GM21360 (cell line): ENCODE data around the gene ITGA5.
A peak's percentile ranks its signal among the peaks of the same experiment; 100 is the strongest.

ENCODE experiments used
- ATAC-seq: cut with Tn5 transposase; IDR thresholded peaks from one replicate; pipeline ENCODE4 v1.9.1; 2021; ENCODE audit warnings: mild to moderate bottlenecking, moderate library complexity; ENCODE audit not compliant: unreplicated experiment

The ITGA5 gene

DNA sequence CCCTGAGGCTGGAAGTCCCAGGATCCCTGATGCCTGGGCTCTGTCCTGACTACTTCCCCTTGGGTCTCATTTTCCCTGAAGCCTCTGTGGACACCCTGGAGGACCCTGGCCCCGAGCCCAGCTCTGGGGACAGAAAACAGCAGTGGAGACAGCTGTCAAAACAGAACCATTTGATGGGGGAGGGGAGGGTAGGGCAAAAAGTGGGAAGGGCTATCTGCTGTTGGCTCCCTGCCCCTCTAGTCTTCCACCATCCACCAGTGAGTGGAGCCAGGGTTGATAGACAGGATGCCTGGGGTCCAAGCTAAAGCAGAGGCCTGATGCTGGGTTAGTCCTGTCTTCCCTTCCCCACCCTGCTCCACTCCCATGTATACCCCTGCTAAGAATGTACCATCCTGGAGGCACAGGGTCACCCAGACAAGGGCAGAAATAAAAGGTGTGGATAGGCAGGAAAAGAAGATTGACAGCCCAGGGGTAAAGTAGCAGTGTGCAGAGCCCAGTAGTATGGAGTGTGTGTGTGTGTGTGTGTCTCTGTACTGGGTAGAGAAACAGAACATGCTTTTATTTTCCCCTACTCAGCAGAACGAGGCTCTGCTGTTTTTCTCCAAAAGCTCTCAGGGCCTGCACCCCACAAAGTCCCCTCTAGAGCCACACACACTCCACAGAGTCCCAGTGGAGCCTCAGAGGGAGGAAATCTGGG lies 44.4 kb downstream of the ITGA5 start:
- no peak for ATAC-seq

- ATAC-seq, result no peak
Measured at GRCh38 chr12:54373649-54374561, 45.2 kb downstream of the ITGA5 start.

GRCh38 chr12:54372113-54372806 lies 46.8 kb downstream of the ITGA5 start:
- no peak for ATAC-seq

DNA sequence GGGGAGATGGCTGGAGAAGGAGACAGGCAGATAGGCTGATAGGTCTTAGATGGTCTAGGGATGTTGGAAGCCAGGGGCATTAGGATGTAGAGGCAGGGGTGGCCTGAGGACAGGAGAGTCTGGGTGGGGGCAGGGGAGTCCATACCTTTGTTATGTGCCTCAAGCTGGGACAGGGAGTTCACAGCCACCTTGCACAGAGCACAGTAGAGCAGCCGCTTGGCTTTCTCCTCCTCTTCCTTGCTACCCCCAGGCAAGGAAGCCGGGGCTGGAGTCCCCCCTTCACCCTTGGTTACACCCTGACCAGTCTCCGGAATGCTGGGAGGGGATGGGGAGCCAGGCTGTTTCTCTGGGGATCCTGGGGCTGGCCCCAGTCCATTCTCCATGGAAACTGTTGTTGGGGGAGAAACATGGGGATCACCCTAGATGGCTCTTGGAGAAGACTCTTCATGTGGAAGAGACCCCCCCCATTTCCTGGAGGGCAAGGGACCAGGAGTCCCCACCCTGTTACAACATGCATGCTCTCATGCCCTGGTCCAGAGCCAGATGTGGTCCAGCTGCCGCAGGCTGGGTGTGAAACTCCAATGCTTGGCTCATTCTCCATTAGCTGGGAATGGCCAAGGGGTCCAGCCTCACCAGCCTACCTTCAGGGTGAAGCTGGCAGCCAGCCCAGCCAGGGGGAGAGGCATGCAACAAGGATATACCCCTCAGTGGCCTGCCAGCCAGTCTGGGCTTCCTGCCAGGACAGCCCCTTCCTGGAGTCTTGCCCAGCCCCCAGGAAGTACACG lies 47.5 kb downstream of the ITGA5 start:
- no peak for ATAC-seq

GRCh38 chr12:54370171-54370730 lies 48.8 kb downstream of the ITGA5 start:
- ATAC-seq, result no peak

DNA sequence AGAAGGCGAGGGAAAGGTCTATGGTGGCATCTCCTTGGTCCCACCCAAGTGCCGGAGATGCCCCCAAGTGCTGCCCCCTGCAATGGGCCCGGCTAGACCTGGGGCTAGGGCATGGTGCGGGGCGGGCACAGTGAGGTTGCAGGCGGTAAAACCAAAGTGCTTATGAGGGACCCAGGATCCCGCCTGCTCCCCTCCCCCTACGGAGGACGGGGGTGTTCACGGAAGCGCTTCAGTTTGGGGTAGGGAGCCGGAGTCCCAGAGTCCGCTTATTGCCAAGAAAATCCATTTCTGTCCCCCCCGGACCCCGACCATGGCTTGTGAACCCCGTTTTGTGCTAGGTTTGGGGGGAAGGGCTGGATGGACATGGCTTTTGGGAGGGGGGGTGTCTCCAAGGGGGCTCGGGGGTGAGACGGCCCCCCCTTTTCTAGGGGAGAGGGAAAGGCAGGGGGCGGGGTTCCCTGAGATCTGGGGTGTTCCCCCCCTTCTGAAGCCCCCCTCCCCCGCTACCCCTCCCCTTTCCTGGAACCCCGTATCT lies 49.4 kb downstream of the ITGA5 start:
- no peak for ATAC-seq

- peak; percentile 62 for ATAC-seq
Measured at GRCh38 chr12:54368709-54369596, 50.1 kb downstream of the ITGA5 start.

GRCh38 chr12:54368025-54368708 lies 50.9 kb downstream of the ITGA5 start:
- no peak for ATAC-seq

DNA sequence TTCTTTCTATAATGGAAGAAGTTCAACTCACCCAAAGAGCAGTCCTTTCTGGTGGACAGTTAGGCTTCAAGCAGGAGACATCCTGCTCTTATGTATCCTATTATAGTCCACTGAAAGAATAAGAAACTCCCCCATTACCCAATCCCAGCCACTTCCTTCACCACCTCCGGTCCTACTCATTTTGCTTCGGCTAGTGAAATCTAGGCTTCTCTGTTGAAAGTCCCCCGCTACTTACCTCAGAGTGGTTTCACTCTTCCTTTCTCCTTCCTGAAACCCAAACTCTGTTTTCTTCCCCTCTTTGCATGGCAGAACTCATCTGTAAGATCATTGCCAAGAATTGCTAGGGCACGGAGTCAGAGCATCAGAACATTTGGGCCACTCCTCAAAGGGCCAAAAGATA lies 54.7 kb downstream of the ITGA5 start, which contains the start of gene GPR84:
Gene GPR84 (minus strand): TSS at position 74 of the 400 bp plus-strand sequence. CDS start 635 bp downstream, outside the sequence.
- ATAC-seq, result no peak

DNA sequence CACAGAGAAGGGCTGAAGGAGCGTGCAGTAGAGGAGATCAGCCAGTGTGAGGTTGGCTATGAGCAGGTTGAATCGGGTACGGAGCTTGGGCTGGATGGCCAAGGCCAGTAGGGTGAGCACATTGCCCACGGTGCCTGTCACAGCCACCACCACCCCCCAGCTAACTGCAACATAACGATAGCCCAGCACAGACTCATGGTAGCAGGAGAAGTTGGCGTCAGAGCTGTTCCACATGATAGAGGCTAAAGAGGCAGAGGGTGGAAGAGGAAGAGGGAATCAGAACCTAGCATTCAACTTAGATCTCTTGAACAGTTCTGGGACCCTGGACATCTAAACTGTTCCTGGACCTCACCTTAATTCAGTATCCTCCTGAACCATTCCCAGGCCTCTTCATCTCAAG lies 55.4 kb downstream of the ITGA5 start:
- ATAC-seq, result no peak

- no peak for ATAC-seq
Measured at GRCh38 chr12:54363047-54363446, 56.0 kb downstream of the ITGA5 start.

- ATAC-seq, result no peak
Measured at GRCh38 chr12:54360717-54361456, 58.2 kb downstream of the ITGA5 start.

- ATAC-seq, result no peak
Measured at GRCh38 chr12:54359762-54360351, 59.2 kb downstream of the ITGA5 start.

DNA sequence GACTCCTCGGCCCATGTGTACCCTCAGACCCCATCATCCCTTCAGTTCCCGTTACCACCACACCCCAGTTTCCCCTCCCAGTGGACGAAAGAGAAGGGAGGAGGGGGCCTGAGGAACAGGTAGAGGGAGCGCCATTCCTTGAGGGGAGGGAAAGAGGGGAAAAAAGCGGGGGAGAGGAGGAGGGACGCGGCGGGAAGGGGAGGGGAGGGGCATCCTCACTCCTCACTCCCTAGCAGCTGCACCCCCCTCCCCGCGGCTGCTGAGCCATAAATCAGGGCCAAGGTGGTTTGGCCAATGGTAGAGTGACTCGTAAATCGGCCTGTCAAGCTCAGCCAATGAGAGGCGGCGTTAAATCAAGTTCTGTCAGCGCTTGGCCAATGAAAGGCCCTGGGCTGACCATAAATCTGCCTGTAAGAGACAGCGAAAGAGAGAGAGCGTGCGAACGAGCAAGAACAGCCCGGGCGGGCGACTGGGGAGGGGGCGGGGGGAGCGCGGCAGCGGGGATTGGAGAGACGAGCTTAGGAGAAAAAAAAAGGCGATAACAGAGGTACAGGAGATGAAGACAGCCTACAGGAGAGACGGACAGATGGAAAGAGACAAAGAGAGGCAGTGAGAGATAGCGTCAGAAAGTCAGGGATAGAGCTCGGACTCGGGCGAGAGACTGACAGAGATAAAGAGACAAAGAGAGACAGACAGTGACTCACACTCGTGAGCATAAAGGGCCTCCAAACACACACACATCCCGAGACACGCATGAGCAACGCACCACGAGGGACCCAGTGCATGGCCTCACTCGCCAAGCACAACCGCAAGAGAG lies 59.9 kb downstream of the ITGA5 start:
- peak; percentile 93 for ATAC-seq

DNA sequence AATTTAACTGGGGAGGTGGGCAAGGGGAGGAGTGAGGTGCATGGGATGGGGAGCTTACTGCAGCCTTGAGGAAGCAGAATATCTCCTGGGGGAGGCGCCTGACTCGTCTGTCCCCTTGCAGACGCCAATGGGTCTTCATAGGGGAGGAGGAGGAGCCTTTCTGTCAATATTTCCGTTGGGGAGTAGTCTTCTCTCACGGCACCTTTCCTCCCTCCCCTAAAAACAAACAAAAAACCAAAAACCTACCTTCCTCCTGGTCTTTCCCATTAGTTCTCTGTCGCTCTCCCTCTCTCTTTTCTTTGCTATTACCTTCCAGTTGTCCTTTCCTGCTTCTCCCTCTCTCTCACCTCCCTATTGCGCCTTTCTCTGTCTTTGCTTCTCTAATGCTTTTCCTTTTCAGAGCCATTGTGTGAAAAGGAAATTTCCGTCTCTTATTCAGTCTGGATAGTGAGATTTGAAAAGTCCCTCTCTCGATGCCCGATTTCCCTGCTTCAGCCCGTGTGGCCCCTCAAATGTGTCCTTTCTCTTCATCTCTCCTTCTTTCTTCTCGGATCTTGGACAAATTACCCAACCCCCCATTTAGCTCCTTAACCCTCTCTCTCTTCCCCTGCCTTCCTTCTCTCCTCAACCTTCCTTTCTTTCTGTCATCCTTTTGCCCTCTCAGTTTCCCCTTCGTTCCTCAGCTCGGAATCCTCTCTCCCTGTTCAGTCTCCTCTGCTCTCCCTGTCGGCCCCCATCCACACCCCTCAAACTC lies 60.7 kb downstream of the ITGA5 start:
- no peak for ATAC-seq
